Stimulated activated CD8-positive, alpha-beta memory T cell treated with anti-CD3 and anti-CD28 coated beads, Interleukin-15, amount 100 ng/mL, for 24 hours (primary cell): ENCODE results near the gene NEGR1.

ENCODE experiments used
- DNase-seq: peaks from one replicate; pipeline ENCODE4 v3.0.0-alpha.2; 2020; ENCODE audit warnings: low read depth

Gene NEGR1

GRCh38 chr1:71625004-71625403 lies 657.3 kb downstream of the NEGR1 start:
- DNase-seq: no peak

DNA sequence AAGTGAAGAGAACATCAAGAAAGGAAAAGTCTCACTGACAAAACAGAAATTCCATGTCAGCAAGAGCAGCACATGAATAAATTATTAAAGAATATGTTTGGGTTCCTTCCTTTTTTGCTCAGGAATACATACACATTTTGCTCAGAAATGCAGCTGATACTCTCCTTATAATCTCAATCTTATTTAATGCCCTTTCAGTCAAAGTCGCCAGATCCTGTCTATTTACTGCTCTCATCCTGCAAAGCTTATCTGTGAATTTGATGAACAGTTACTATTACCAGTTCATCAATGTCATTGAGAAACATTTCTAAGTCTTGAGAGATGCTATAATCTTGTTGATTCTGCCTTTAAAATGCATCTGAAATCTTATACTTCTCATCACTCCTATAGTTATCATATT lies 658.5 kb downstream of the NEGR1 start:
- DNase-seq: no peak

DNA sequence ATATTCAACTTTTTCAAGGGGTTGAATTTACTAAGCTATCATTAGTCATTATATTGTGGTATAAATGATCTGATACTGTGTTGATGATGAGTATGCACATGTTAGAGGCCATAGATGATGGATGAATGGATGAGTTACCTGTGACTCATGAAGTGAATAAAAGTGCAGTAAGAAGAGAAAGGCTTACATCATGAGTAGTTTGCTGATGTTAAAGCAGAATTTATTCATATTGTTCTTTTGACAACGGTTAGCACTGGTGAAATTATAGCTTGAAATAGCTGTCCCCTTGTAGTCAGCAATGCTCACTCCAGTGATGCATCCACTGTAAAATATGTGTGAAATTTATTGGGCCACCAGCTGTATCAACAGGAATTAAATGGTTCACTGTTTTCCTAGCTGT lies 660.6 kb downstream of the NEGR1 start:
- no peak for DNase-seq

DNA sequence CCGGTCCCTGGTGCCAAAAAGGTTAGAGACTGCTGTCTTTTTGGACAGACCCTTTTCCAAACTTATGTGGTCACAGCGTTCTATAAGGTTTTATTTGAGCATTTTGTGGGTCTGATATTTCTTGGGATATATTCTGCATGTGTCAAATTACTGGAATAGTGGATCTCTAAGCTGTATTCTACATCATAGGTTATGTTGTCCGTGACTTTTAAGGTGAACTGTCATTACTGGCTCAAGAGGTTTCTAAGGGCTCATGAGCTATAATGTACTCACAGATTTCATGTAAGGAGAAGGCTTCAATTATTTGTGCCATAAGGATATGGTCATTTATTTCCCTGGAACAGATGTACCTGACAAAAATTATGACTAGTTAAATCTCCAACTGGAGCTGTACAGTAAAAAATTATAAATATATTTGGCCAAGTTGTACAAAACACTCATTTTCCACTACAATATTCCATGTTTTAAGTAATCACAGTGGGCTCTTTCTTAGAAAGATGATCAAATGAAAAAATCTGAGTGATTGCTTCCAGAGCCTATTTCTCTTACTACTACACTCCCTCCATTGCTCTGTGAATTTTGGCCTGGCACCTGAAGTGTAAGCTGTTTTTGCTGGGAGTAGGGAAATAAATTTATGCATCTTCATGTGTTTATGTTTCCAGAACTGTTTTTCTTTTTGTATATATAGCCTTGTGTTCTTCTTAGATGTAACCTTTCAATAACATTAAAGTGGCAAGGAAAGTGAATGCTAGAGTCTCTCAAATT lies 663.4 kb downstream of the NEGR1 start:
- no peak for DNase-seq

DNA sequence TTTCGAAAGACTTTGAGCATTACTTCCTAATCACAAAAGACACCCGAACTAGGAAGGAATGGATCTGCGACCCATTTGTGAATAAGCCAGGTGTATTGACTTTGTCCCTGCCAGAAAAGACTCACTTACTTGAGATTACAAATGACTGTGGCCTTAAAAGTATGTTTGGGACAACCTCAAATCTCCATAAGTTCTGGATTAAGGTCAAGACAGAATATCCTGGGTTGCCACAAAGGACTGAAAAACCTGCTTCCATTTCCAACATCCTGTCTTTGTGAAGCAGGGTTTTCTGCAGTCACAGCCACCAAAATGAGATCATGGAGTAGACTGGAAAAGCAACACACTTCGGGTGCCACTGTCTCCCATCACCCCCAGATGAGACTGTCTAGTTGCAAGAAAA lies 664.1 kb downstream of the NEGR1 start:
- DNase-seq: no peak

DNA sequence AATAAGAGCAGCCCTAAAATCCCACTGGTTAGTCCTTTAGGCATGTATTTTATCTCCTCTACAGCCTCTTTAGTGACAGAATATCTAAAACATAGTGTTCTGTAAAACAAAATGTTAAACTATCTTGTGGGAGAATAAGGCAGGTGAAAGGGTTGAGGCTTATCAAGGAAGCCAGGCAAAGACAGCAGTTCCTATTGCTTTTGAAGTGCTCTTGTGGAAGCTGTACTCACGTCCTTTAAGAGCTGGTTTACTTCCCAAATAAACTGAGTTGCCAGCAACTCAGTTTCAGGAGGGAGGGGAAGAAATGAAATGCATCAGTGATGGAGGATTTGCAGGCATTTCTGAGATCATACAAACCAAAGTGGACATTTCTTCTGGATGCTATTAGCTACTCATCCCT lies 671.9 kb downstream of the NEGR1 start:
- no peak for DNase-seq

GRCh38 chr1:71603044-71603776 lies 679.1 kb downstream of the NEGR1 start:
- no peak for DNase-seq

DNA sequence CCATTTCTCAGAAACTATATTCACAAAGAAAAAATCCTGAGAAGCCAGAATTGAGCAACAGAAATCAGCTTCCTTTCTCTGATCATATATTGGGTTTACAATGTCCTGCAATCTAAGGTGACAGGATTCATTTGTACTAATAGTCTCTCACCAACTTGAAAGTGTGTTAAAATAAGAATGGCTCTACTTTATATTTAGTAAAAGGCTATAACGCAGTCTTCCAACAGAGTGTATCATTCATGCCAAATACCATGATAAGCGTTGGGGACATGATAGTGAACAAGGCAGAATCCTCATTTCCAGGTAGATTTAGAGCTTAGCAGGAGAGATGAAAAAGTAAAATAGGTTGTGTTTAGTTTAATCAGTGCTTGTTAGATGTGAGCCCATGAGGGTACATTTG lies 682.3 kb downstream of the NEGR1 start:
- no peak for DNase-seq

DNA sequence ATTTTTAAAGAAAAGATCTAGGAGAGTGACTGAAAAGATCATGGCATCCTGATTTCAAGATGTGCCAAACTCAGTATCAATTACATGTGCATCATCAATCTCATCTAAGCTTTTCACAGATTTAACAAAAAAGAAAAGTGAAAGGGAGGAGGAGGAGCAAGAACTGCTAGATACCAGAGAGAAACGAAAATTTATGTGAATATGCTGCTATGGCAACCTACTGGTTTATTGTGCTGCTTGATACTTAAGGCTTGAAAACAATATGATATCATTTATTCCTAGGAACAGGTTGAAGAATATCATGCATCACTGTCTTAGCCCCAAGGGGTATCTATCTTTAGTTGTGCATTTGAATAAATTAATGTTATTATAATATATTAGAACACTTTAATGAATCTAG lies 683.0 kb downstream of the NEGR1 start:
- no peak for DNase-seq

DNA sequence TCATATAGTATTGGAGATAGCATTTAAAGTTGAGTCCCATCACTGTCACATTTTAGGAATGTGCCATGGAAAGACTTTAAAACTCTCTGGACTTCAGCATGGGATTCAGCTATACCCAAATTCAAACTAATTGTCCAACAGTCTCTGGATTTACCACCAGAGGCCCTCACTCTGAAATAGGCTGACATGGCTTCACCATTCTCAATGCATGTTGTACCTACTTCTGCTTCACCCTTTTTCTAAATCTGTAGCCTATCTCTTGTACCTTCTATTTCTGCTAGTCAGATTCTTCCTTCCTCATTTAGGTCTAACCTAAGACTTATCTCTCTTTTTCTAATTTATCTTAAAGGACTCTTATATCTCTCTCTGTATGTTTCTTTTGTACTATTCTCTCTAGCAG lies 688.8 kb downstream of the NEGR1 start:
- no peak for DNase-seq

DNA sequence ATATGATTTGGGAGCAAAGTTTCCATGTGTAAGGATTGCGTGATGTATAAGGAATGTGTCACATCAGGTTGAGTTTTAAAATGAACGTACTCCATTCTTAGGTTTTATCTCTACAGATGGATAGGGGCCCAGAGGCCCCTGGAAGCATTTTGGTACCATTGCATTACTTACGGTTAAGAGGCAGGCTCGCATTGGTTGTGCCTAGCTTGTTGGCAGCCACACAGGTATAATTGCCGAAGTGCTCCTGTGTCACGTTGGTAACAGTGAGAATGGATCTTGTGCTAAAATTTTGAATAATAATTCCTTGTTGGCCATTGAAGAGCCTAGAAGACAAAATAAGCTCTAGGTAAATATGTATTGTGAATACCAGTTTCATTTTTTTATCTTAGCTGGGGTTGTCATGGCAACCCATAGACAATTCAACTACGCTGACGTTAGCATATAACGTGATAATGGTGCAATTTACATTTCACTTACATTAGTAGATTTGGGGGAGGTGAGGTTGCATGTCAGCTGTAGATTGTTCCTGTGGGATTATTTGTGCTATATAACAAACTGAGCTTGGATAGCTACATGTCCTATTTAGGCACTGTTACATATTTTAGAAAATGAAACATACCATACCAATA lies 689.6 kb downstream of the NEGR1 start:
- DNase-seq: no peak

DNA sequence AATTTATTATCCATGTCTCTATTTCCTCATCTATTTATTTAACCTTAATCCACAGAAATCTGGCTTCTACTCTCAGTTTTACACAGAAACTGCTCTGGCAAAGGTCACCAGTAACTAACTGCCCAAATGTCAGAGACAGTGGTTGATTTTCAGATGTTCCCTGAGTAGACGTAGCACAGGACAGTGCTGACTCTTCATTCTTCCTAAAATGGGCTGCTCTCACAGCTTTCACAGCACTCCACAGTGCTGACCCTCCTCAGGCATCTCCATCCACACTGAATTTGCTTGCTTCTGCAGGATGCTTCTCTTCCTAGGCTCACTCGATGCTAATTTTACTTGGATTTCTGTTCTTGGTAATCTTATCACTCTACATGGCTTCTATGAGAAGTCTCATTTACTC lies 693.3 kb downstream of the NEGR1 start:
- no peak for DNase-seq

DNA sequence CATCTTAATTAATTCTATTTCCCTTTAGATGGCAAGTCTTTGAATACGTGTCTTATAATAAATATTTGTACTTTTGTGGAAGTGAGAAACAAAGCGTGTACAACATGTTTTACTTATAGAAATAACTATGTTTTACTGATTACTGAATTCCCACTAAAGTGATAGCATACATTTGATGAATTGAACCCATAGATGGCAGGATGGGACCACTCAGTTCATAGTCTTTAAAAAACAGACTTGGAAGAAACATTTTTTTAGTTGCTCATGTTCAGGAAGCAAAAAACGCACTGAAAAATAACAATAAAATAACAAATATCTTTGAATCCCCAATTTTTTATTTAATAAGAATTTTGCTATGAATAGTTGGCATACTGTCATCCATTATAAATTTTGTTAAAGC lies 694.4 kb downstream of the NEGR1 start:
- no peak for DNase-seq

DNA sequence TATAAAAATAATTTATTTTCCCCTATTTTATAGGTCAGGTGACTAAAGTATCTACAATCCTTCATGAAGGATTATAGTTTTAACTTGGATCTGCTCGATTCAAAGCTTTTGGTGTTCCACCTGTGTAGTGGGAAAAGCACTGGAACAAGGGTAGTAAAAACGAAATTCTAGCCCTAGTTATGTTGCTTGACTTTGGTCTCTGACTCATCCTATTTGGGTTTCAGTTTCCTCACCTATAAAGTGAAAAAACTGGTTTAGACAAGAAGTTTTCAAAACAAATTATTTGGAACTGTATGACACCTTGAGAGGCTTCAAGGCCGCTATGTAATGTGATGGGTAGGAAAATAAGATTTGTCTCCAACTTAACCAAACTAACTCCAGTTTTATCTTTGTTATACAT lies 696.3 kb downstream of the NEGR1 start:
- no peak for DNase-seq

GRCh38 chr1:71583756-71584155 lies 698.6 kb downstream of the NEGR1 start:
- DNase-seq: no peak

- no peak for DNase-seq
Observed at GRCh38 chr1:71582673-71583072, 699.7 kb downstream of the NEGR1 start.

DNA sequence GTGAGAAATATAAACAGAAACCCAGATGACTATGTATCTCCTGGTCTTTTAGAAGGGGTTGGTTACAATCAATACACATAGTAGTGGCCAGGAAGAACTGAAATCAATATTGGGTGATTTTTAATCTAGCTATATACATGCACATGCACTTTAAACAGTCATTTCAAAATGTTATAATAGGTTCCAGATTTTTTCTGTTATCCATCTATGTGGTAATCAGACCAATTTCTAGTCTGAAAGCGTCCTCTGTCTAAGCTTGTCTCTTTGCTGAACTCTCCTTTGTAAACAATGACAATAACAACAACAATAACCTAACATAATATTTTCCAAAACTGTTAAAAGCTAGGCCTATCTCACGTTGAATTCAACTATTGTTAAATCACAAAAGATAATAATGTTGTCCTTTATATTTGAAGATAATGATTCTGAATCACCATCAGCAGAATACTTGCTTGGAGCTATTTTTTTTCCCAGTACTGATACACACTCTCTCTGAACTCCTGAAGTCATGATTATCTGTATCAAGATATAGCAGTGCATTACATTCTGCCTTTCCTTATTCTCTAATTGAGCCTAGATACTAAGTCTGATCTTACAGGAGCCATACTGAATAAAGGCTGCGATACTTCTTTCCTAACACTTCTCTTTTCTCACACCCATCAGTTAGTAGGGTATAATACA lies 704.7 kb downstream of the NEGR1 start:
- no peak for DNase-seq

GRCh38 chr1:71572038-71572437 lies 710.3 kb downstream of the NEGR1 start:
- DNase-seq: no peak

DNA sequence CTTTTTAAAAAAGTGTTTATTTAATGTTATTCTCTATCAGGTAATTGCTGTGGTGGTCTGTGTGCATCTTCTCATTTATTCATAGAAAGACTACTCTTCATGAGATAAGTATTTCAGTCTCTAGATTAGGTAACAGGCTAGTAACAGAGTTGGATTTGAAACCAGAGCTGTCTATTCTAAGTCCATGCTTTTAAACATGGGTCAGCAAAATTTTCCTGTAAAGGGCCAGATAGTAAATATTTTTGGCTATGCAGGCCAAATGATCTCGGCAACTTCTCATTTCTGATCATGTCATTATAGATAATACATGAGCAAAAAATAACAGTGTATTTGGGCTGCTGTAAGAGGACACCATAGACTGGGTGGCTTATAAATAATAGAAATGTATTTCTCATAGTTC lies 715.9 kb downstream of the NEGR1 start:
- no peak for DNase-seq

- DNase-seq: no peak
Observed at GRCh38 chr1:71565831-71566230, 716.5 kb downstream of the NEGR1 start.

DNA sequence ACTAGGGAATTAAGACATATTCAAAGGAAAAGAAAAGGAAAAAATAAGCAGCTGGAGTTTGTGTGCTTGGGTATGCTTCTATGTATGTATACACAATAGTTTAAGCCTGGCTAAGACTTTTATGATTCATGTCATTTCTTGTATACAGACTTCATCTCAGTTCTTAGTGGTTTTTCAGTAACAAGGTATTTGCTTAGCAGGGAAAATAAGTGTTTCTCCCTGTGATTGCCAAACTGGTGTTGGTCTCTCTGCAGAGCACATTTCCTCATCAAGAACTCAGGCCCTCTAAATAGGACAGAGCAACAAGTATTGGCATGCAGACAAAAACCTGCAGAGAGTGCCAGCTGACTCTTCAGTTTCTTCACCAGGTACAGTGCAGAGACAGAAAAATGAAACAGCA lies 717.1 kb downstream of the NEGR1 start:
- no peak for DNase-seq

DNA sequence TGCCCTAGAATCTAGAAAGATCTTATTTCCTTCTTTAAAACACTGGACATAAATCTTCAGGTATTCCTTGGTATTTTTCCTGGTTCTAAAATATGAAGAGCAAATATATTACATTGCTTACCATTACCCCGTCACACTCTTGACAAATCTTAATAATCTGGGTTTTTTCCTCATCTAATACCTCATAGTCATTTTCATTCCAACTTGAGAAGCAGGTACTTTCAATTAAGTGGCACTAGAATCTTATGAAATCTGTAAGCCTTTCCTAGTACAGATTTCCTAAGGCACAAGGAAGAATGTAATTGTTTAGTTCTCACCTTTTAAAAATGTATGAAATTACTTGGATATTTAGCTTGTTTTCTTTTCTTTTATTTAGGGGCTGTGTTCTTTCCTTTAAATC lies 720.0 kb downstream of the NEGR1 start:
- DNase-seq: no peak

- no peak for DNase-seq
Observed at GRCh38 chr1:71561729-71562128, 720.6 kb downstream of the NEGR1 start.
